Memory B cell (primary cell): ENCODE data around the gene RBM43.
A peak's percentile ranks its signal among the peaks of the same experiment; 100 is the strongest.

Experiments
- ATAC-seq: fragments of 150-1000 bp; cut with Tn5 transposase; 2 replicates; pipeline ENCODE4 v1.10.0; 2021; ENCODE audit warnings: low read depth, mild to moderate bottlenecking, moderate library complexity
- DNase-seq, 2 donors: peaks; one replicate each; pipeline ENCODE4 v3.0.0; 2022; ENCODE audit warnings: low spot score in 2 of 2
- H3K27ac Mint-ChIP-seq: one replicate; pipeline ENCODE4 v1.8.0; 2022; ENCODE audit warnings: mild to moderate bottlenecking, moderate library complexity, mixed read lengths
- H3K27me3 Mint-ChIP-seq: one replicate; pipeline ENCODE4 v1.8.0; 2022; ENCODE audit warnings: mixed read lengths
- H3K36me3 Mint-ChIP-seq: one replicate; pipeline ENCODE4 v1.8.0; 2022; ENCODE audit warnings: mild to moderate bottlenecking, mixed read lengths
- H3K4me1 Mint-ChIP-seq: one replicate; pipeline ENCODE4 v1.8.0; 2022; ENCODE audit warnings: mixed read lengths
- H3K4me3 Mint-ChIP-seq: one replicate; pipeline ENCODE4 v1.8.0; 2022; ENCODE audit warnings: mild to moderate bottlenecking, moderate library complexity, mixed read lengths
- H3K9me3 Mint-ChIP-seq: one replicate; pipeline ENCODE4 v1.8.0; 2022; ENCODE audit warnings: mixed read lengths

The RBM43 gene

GRCh38 chr2:151287513-151288250 lies 26.0 kb upstream of the RBM43 start:
- Mint-ChIP-seq H3K9me3 (no peaks in the 10 kb centered on the region), H3K27ac (peak overlapping the region; percentile 99), H3K4me1 (peaks cover 39% of the 10 kb centered on the region), H3K27me3 (no peaks in the 10 kb centered on the region), H3K36me3 (peaks cover 16% of the 10 kb centered on the region), H3K4me3 (peak overlapping the region; percentile 97)
- ATAC-seq (no peak), DNase-seq (no peak)

- ATAC-seq: no peak
- no peak for DNase-seq
- peaks cover 20% of the 10 kb centered on the region for H3K4me1 Mint-ChIP-seq
- H3K36me3 Mint-ChIP-seq: peaks cover 26% of the 10 kb centered on the region
- no peaks in the 10 kb centered on the region for H3K27me3 Mint-ChIP-seq
- H3K4me3 Mint-ChIP-seq: no peak overlapping the region
- H3K9me3 Mint-ChIP-seq: no peaks in the 10 kb centered on the region
- no peak overlapping the region for H3K27ac Mint-ChIP-seq
Measured at GRCh38 chr2:151282401-151282800, 20.7 kb upstream of the RBM43 start.

- Mint-ChIP-seq H3K4me3 (no peak overlapping the region), H3K27ac (no peak overlapping the region)
Measured at GRCh38 chr2:151280271-151280670, 18.6 kb upstream of the RBM43 start.

GRCh38 chr2:151278487-151278886 lies 16.8 kb upstream of the RBM43 start:
- Mint-ChIP-seq H3K36me3 (peaks cover 31% of the 10 kb centered on the region), H3K4me1 (peaks cover under 1% of the 10 kb centered on the region), H3K4me3 (no peak overlapping the region), H3K27ac (peak overlapping the region; percentile 66), H3K27me3 (no peaks in the 10 kb centered on the region), H3K9me3 (no peaks in the 10 kb centered on the region)
- ATAC-seq (no peak), DNase-seq (no peak)

More at GRCh38 chr2:151280271-151280670, 18.6 kb upstream of the RBM43 start:
- ATAC-seq: no peak
- Mint-ChIP-seq H3K36me3 (peaks cover 29% of the 10 kb centered on the region), H3K9me3 (no peaks in the 10 kb centered on the region), H3K27me3 (no peaks in the 10 kb centered on the region), H3K4me1 (peaks cover 6% of the 10 kb centered on the region)
- no peak for DNase-seq

- H3K9me3 Mint-ChIP-seq: no peaks in the 10 kb centered on the region
- H3K4me1 Mint-ChIP-seq: no peaks in the 10 kb centered on the region
- peaks cover 34% of the 10 kb centered on the region for H3K36me3 Mint-ChIP-seq
- DNase-seq (no peak), ATAC-seq (no peak)
- H3K27me3 Mint-ChIP-seq: no peaks in the 10 kb centered on the region
- no peak overlapping the region for H3K27ac Mint-ChIP-seq
- no peak overlapping the region for H3K4me3 Mint-ChIP-seq
Measured at GRCh38 chr2:151277067-151277466, 15.4 kb upstream of the RBM43 start.

GRCh38 chr2:151275291-151275690 lies 13.6 kb upstream of the RBM43 start:
- Mint-ChIP-seq H3K9me3 (no peaks in the 10 kb centered on the region), H3K27me3 (no peaks in the 10 kb centered on the region), H3K4me3 (no peak overlapping the region), H3K36me3 (peaks cover 35% of the 10 kb centered on the region), H3K27ac (peak overlapping the region; percentile 55), H3K4me1 (no peaks in the 10 kb centered on the region)
- no peak for ATAC-seq
- no peak for DNase-seq

- no peak for DNase-seq
- H3K4me3 Mint-ChIP-seq: no peak overlapping the region
- peaks cover 2% of the 10 kb centered on the region for H3K4me1 Mint-ChIP-seq
- H3K27ac Mint-ChIP-seq: no peak overlapping the region
- no peaks in the 10 kb centered on the region for H3K27me3 Mint-ChIP-seq
- peaks cover 2% of the 10 kb centered on the region for H3K9me3 Mint-ChIP-seq
- ATAC-seq: no peak
- peaks cover 33% of the 10 kb centered on the region for H3K36me3 Mint-ChIP-seq
Measured at GRCh38 chr2:151271824-151272223, 10.2 kb upstream of the RBM43 start.

- DNase-seq (no peak), ATAC-seq (no peak)
- H3K4me3 Mint-ChIP-seq: no peak overlapping the region
- peaks cover 3% of the 10 kb centered on the region for H3K4me1 Mint-ChIP-seq
- H3K27ac Mint-ChIP-seq: no peak overlapping the region
- peaks cover 22% of the 10 kb centered on the region for H3K36me3 Mint-ChIP-seq
- H3K27me3 Mint-ChIP-seq: no peaks in the 10 kb centered on the region
- peaks cover 2% of the 10 kb centered on the region for H3K9me3 Mint-ChIP-seq
Measured at GRCh38 chr2:151269798-151270568, 8.3 kb upstream of the RBM43 start.

GRCh38 chr2:151268085-151268484 lies 6.4 kb upstream of the RBM43 start:
- Mint-ChIP-seq H3K36me3 (peaks cover 20% of the 10 kb centered on the region), H3K4me1 (peaks cover 3% of the 10 kb centered on the region), H3K9me3 (peaks cover 2% of the 10 kb centered on the region), H3K27me3 (no peaks in the 10 kb centered on the region), H3K27ac (no peak overlapping the region), H3K4me3 (no peak overlapping the region)
- ATAC-seq: no peak
- DNase-seq: no peak

- DNase-seq (no peak), ATAC-seq (no peak)
- H3K27me3 Mint-ChIP-seq: no peaks in the 10 kb centered on the region
- H3K9me3 Mint-ChIP-seq: peaks cover 2% of the 10 kb centered on the region
- no peak overlapping the region for H3K4me3 Mint-ChIP-seq
- no peak overlapping the region for H3K27ac Mint-ChIP-seq
- peaks cover 17% of the 10 kb centered on the region for H3K36me3 Mint-ChIP-seq
- H3K4me1 Mint-ChIP-seq: peaks cover 3% of the 10 kb centered on the region
Measured at GRCh38 chr2:151267537-151267936, 5.9 kb upstream of the RBM43 start.

- H3K4me1 Mint-ChIP-seq: peaks cover 3% of the 10 kb centered on the region
- peaks cover 2% of the 10 kb centered on the region for H3K9me3 Mint-ChIP-seq
- H3K27ac Mint-ChIP-seq: no peak overlapping the region
- ATAC-seq (no peak), DNase-seq (no peak)
- H3K27me3 Mint-ChIP-seq: no peaks in the 10 kb centered on the region
- H3K4me3 Mint-ChIP-seq: no peak overlapping the region
- peaks cover 12% of the 10 kb centered on the region for H3K36me3 Mint-ChIP-seq
Measured at GRCh38 chr2:151265991-151266390, 4.3 kb upstream of the RBM43 start.

GRCh38 chr2:151264157-151264825 lies 2.6 kb upstream of the RBM43 start:
- H3K36me3 Mint-ChIP-seq: peaks cover 3% of the 10 kb centered on the region
- no peaks in the 10 kb centered on the region for H3K27me3 Mint-ChIP-seq
- peak overlapping the region; percentile 70 for H3K27ac Mint-ChIP-seq
- H3K4me3 Mint-ChIP-seq: no peak overlapping the region
- peaks cover 10% of the 10 kb centered on the region for H3K4me1 Mint-ChIP-seq
- peaks cover 2% of the 10 kb centered on the region for H3K9me3 Mint-ChIP-seq
- DNase-seq: no peak
- no peak for ATAC-seq

- Mint-ChIP-seq H3K4me3 (peak overlapping the region; percentile 93), H3K27ac (peak overlapping the region; percentile 97), H3K9me3 (peaks cover 1% of the 10 kb centered on the region), H3K27me3 (no peaks in the 10 kb centered on the region), H3K4me1 (peaks cover 10% of the 10 kb centered on the region), H3K36me3 (peaks cover 2% of the 10 kb centered on the region)
- no peak for ATAC-seq
- DNase-seq: no peak
Measured at GRCh38 chr2:151262629-151263028, 966 bp upstream of the RBM43 start.

- no peak for DNase-seq
- peak overlapping the region; percentile 93 for H3K4me3 Mint-ChIP-seq
- no peaks in the 10 kb centered on the region for H3K36me3 Mint-ChIP-seq
- no peaks in the 10 kb centered on the region for H3K27me3 Mint-ChIP-seq
- no peaks in the 10 kb centered on the region for H3K9me3 Mint-ChIP-seq
- no peak for ATAC-seq
- peaks cover 9% of the 10 kb centered on the region for H3K4me1 Mint-ChIP-seq
- H3K27ac Mint-ChIP-seq: peak overlapping the region; percentile 97
Measured at GRCh38 chr2:151261977-151262291, 271 bp upstream of the RBM43 start.
